GM18507 (cell line): ENCODE measurements around the gene EBF4.

Experiments
- DNase-seq: peaks from one replicate; pipeline ENCODE4 v3.0.0; 2011; ENCODE audit warnings: low read depth; ENCODE audit not compliant: insufficient read length; ENCODE audit errors: extremely low spot score
- FAIRE-seq: peaks from 2 replicates; lab custom pipeline; 2011; peaks lifted over from hg19 to GRCh38; lab: Jason Lieb, UNC

The EBF4 gene

DNA sequence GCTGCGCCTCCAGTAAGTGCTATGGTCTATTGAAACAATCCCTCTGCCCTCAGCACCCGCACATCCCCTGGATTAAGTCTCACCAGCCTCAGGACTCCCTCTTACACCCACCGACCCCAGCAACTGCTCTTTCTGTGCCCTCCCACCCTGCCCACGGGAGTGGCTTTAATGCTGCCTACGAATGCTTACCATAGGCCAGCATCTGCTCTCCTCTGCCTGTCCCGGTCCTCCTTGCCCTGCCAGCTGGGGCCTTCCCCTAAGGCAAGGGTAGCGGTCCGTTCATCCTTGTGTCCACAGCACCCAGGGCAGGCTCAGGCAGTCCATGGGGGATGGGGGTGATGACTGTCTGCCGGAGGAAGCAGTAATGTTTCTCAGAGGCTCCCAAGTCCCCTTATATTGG lies 4.1 kb downstream of the EBF4 start:
- DNase-seq (no peak), FAIRE-seq (no peak)

DNA sequence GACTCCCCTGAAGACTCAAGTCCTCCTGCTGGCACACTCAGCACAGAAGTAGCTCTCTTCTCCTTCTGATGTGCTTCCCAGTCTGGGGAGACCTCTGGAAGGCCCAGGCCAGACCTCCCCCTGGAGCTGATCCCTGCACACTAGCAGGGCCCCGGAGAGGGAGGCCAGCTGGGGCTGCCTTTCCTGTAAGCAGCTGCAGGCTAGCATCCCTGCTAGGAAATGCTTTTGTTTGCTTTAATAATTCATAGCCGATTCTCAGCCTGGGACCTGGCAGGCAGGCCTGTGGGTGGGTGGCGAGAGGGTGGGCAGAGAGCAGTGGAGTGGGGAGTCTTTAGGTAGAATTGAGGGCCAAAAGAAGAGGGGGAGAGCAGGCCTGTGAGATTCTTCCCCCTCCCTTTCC lies 5.2 kb downstream of the EBF4 start:
- FAIRE-seq: no peak
- no peak for DNase-seq

DNA sequence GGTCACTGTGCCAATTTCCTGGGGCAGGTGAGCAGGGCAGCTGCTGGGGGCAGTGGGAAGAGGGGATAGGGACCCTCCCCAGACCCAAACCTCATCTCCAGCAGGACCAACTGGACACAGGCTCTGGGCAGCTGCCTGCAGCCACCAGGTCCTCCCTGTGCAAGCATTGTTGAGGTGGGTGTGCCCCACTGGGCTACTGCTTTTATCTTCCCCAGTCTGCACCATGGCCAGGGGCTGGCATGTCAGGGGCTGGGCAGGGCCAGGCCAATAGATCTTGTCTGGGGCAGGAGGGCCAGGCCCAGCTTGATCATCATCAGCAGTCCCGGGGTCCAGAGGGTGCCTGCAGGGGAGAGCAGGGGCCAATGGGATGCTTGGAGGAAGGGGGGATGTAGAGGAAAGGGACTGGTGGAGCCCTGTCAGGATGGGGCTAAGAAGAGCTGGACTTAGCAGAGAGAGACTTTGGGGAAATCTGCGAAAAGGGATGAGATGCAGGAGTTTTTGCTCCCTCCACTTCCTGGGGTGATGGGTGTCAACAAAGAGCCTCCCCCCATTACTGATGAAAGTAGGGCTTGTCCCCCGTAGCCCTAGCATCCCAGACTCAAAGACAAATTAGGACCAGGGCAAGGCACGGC lies 5.7 kb downstream of the EBF4 start:
- no peak for DNase-seq
- no peak for FAIRE-seq

DNA sequence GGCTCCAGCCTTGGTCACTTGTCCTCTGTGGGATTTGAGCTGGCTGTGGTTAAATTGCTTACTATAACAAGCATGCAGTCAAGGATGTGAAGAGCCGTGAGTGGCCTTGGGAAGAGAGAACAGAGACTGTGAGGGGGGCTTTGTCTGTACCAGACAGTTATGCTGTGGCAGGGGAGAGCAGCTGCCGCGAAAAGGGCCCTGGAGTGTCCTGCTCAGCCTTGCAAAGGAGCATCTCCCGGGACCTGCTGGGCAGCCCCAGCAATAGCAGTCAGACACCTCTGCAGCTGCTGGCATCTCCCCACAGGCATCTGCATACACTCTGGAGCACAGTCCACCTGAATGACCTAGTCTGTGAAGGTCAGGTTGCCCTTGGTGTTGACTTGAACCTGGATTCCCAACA lies 6.3 kb downstream of the EBF4 start:
- DNase-seq (no peak), FAIRE-seq (no peak)

DNA sequence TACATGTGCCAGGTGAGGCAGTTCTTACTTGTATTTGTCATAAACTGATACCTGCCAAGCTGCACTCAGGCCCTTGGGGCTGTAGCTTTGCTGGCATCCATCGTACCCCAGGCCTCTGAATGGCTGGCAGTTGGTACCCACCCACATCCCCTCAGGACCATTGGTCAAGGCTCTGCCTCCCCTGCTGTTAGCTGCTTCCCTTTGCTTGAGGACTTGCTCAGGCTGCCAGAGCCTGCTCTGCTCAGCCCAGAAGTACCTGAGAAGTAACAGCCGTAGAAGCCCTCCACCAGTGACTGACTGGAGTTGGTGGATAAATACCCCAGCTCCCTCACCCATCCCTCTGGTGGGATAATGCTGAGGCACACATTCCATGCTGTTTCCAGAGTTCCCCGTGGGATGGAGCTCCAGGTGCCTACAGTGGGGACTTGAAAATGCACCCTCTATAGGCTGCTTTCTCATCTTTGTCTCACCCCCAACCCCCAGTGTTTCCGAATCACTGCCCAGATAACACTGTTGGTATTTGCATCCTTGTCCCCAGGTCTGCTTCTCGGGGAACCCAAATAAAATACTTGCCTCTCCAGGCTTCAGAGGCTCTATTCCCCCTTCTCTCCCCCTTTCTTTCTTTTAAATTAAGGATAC lies 7.3 kb downstream of the EBF4 start:
- DNase-seq (no peak), FAIRE-seq (no peak)

DNA sequence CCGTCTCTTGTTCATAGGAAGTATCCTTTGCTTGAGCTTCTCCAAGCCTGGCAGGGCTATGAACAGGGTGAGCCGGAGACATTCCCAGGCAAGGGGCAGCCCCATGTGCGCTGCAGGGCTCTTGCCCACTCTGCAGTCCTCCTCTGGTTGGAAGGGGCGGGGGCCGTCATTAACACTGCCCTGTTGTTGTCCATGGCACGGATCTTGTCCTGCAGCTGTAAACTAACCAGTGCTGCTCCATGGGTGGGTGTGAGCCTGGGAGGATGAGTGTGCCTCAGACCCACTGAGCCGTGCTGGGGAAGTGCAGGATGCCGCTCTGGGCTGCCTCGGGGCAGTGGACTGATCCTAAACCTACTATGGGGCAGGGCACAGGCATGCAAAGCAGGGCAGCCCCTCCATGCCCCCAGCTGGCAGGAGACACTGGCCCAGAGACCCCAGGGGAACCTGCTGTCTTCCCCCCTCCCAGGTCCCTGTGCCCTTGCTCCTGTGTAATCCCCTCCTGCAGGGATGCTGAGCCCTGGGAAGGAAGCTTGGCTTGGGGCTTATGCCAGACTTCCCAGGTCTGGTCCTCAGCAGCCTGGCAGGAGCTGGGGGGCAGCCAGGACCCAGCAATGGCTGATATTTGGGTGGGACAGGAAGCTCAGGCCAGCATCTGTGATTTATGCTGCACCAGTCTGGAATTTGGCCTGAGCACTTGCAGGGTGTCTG lies 8.5 kb downstream of the EBF4 start:
- DNase-seq: no peak
- no peak for FAIRE-seq

DNA sequence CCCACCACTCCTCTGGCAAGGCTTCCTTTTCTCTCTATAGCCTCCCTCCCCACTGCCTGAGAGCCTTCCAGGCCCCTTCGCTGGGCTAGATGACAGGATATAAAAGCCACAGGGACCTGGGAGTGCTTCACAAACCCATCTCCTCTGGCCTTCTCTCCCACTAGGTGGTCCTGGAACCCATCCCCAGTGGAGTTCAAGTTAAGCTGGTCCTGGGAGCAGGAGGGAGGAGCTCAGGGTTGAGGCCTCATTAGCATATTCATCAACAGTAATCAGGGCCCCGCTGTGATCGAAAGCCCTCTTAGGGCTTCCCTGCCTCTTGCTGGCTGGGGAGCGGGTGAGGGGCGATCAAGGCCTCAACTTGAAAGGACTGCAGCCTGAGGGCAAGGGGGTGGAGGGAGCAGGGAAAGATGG lies 9.1 kb downstream of the EBF4 start:
- DNase-seq (no peak), FAIRE-seq (no peak)

DNA sequence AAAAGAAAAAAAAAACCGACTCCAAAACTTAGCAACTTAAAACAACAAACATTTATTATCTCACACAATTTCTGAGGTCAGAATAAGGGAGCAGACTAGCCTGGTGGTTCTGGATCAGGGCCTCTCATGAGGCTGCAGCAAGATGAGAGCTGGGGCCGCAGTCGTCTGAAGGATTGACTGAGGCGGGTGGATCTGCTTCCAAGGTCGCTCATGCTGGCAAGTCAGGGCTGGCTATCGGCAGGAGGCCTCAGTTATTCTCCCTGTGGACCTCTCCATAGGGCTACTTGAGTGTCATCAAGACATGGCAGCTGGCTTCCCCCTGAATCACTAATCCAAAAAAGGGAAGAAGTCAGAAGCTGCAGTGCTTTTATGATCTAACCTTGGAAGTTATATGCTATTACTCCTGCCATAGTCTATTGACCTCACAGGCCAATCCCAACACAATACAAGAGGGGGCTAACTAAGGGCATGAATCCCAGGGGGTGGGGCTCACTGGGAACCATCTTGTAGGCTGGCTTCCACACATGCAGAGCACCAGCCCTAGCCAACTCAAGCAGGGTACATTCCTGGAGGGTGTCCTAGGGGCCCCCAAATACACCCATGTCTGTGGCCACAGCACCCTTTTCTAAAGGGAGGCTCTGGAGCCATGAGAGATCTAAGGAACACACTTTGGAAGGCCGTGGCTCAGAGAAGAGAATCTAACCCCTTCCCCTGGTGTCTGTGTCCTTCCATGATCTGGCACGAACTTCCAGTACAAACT lies 11.3 kb downstream of the EBF4 start:
- DNase-seq (no peak), FAIRE-seq (no peak)

DNA sequence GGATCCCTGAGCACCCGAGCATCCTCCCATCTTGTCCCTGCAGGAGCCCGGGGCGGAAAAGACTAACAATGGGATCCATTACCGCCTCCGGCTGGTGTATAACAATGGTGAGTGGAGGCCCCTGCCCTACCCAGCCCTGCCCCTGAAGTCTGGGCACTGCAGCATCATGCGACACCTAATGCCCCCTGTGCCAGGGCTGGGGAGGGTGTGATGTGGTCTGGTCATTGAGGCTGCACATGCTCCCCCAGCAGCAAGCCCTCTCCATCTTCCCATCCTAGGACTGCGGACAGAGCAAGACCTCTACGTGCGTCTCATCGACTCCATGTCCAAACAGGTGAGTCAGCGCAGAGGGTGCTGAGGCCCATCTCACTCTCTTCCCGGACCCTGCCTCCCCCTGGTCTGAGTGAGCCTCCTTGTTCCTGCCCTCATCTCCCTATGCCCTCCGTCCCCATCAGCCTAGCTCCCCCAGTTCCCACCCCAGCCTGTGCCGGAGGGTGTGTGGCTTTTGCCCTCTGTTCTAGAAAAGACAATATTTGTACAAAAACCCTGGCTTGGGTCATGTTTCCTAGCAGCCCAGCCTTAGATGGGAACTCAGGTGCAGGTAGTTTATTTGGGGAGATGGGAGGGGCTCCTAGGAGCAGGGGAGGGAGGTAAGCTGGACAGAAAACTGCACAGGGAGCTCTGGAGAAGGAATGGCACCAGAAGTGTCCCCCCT lies 13.5 kb downstream of the EBF4 start:
- no peak for DNase-seq
- FAIRE-seq: no peak

DNA sequence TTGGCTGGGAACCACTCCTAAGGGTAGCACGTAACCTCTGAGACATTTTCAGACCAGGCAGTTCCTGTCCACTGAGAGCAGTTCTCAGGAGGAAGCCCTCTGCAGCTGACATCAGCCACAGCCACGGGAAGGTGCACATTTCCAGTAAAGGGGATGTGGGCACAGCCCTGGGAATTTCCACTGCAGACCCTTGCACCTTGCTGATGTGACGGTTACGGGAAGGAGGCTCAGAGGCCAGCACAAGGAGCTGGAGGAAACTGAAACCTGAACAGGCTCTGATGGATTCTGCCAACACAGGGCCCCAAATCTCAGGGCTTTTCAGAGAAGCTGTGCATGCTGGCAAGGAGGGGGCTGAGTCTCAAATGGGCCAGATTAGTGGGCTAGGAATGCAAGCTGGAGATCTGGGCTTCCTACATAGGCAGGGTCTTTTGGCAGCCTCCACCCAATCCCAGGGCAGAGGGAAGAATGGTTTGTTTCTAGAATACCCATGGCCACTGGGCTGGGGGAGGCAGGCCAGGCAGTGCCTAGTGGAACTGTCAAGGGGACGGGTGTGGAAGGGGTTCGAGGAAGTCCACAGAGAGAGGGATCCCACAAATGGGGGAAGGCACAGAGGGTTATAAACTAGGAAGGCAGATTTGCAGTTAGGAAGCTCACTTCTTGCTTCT lies 14.2 kb downstream of the EBF4 start:
- no peak for FAIRE-seq
- no peak for DNase-seq

DNA sequence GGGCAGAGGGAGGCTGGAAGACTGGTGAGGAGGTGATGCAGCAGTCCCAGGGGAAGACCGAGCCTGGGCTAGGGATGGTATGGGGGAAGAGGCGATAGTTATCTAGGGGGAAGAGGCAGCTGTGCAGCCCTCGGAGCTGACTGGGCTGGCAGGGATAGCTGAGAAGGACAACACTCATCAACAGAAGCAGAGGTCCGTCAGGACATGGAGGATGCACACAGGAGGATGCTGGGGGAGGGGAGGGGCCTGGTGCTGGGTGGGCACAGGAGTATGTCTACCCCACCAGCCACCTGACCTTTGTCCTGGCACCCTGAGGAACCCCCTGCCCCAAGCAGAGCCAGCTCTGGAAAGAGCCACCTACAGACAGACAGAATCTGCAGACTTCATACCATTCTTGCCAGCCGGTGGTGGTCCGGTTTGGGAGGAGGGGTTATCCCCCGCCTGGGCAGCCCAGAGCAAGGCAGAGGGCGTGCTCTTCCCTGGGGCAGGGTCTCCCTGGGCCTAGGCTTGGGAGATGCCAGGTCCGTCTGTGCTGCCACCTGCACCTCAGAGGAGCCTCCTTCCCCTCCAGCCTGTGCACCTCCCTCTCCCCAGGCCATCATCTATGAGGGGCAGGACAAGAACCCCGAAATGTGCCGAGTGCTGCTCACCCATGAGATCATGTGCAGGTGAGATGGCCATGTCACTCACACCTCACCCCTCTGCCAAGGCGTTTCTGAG lies 14.9 kb downstream of the EBF4 start:
- DNase-seq (no peak), FAIRE-seq (no peak)

DNA sequence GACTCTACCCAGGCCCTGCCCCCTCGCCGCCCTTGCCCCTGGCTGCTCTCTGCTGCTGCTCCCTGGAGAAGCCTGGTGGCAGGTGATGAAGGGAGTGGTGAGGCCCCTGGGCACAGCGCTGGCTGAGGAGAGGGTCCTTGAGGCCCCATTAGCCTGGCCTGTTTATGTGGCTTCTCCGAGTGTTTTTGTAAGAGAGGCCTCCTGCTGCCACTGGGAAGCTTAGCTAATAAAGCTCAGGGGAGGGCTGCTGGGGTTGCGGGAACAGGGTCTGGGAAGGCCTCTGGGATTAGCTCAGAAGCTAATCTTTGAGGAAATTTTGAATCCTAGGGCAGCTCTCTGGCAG lies 15.5 kb downstream of the EBF4 start:
- no peak for DNase-seq

DNA sequence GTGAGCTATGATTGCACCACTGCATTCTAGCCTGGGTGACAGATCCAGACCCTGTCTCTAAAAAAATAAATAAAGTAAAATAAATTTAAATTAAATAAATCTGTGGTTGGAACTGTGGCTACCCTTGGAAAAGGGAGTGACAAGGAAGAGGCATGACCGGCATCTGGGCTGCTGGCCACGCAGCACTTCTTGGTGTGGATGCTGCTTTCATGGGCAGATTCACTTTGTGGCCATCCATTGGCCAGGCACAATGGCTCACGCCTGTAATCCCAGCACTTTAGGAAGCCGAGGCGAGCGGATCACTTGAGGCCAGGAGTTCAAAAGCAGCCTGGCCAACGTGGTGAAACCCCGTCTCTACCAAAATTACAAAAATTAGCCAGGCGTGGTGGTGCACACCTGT lies 16.1 kb downstream of the EBF4 start:
- DNase-seq (no peak), FAIRE-seq (no peak)

More for the DNA sequence above, 15.5 kb downstream of the EBF4 start:
- no peak for FAIRE-seq

DNA sequence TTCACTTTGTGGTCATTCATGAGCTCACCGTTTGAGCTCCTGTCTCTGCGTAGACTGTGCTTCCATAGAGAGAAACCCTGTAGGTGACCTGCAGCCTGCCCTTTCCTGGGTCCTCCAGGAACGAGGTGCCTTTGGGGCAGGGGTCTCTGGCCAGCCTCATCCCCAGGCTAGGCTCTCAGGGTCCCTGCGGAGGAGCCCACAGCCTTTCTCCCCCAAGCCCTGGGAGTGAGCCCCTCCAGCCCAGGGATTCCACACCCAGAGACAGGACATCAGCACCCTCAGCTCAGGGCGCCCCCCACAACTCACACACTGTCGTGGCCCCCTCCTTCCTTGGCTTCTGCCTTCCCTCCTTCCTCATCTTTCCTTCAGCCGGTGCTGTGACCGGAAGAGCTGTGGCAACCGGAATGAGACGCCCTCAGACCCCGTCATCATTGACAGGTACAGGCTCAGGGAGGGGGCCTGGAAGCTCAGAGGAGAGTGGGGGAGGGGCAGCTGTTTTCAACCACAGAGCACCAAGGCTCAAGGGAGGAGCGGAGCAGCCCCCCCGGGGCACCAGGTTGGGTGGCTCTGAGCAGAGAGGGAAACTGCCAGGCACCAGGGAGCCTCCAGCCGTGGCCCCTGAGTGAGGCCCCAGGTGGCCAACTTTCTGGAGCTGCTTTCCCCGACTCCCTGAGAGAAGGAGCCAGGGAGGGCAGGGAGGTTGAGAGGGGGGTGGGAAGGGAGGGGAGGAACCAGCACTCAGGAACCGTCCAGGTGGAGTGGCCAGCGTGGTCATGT lies 16.8 kb downstream of the EBF4 start:
- no peak for FAIRE-seq

DNA sequence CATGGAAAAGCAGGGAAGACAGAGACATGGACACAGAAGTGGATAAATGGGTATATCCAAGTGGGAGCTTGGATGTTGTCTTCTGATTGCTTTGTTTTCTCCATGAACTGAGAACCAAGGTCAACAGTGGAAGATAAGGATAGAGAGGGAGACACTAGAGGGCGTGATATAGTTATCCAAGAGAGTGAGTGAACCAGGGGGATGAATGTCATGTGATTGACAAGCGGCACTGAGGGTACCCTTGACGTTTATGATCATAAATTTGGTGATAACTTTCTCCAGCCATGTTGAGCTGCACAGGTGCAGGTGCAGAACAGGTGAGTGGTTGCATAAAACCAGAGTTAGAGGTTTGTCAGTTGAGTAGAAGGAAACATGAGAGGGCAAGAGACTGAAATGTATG lies 20.7 kb downstream of the EBF4 start:
- DNase-seq (no peak), FAIRE-seq (no peak)

More for the DNA sequence above, 16.8 kb downstream of the EBF4 start:
- DNase-seq: no peak

DNA sequence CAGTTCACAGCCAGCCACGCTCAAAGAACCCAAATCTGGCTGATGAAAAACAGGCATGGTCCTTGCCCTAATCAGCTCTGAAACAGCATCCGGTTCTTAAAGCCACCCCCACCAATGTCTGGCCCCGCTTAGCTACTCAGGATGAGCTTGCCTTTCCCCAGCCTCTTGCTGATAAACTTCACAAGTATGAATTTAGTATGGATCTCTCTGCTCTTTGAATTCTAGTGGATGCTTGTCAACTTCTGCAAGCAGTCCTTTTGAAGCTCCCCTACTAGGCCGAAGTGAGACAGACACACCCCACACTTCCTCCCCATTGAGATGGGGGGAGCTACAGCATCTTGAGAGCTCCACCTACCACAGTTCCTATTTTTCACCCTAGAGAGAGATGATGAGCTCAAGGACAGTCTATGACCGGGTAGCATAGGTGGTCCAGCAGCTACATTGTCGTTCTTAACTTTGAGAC lies 36.7 kb downstream of the EBF4 start:
- FAIRE-seq: peak; percentile 38
- DNase-seq: no peak

DNA sequence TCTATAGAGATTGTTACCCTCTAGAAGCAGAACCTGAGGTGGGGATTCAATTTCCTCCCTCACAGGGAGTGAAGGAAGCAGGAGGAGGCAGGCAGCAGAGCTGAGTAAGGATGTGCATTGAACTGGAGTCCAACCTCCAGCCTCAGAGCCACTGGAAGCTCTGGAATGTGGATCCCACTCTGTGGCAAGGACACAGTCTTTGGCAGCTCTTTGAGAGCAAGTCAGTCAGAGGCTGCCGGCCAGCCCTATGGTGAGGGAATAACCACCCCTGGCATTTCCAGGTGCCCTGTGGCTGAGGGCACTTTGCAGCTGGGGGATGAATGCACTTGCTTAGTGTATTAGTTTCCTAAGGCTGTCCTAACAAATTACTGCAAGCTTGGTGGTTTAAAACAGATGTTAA lies 37.2 kb downstream of the EBF4 start:
- FAIRE-seq (no peak), DNase-seq (no peak)

DNA sequence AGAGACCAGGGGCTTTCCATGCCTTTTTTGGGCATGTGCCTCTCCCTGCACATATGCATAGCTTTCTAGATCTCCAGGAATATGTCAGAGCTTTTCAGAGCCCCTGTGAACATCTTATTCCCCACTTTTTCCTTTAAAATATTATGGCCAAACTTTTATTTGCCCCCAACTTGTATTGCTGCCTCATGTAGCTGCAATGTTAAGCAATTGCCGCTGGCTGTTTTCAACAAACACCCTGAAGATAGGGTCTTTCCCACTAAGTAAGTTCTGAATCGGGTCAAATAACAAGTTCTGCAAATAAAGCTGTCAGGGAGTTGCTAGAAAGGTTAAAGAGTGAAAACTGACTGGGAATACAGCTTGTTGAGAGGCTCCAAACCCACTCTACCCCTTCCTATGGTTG lies 42.3 kb downstream of the EBF4 start:
- DNase-seq (no peak), FAIRE-seq (no peak)
